GM21360 (cell line): ENCODE results near the gene WDR74.
"Not testable (repeated sequence)": the region's sequence is repeated elsewhere in the genome, so short reads cannot be mapped to it uniquely, and the experiment has no call there.

Experiments used
- ATAC-seq: cut with Tn5 transposase; IDR thresholded peaks from one replicate; pipeline ENCODE4 v1.9.1; 2021; ENCODE audit warnings: mild to moderate bottlenecking, moderate library complexity; ENCODE audit not compliant: unreplicated experiment

The WDR74 gene

DNA sequence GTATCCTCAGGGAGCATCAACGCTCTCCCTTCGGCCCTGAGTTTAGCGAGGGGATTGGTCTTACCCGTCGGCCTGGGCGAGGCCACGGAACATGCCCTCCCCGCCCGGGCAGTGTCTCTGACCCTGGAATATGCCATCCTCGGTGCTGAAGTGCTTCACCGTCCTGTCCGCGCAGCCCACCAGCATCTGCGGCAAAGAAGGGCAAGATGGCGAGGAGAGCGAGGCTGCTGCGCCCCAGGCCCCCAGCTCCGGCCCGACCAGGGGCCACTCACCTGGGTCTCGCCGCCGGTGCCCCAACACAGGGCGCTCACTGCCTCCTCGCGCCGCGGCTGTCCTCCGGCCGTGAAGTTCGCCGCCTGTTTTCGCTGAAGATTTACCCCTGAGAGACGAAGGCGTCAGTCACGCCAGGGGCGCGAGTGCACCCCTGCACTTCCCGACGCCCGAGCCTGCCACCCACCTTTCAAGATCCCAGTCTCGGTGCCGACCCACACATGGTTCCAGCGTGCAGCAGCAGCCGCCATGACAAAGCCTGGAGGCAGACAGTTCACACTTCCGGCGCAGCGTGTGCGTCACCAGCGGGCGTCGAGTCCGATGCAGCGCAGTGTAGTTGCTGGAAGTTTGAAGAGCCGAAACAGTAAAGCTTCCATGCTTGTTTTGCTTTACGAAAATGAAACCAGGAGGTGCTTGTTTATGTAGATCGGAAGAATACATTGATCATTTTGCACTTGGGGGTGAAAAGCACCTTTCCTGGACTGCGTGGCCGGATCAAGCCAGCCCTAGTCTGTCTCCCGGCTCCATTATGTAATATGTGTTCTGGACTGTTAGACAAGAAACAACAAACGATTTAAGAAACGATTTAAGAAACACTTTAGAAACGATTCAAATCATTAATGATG, at the start of gene WDR74:
WDR74 (minus strand) TSS at position 541 of the 896 bp plus-strand sequence; CDS start at position 521, 20 bp downstream.
- peak; percentile 50 for ATAC-seq

- no peak for ATAC-seq
Measured at GRCh38 chr11:62889126-62889483, 49.7 kb upstream of the WDR74 start.

- no peak for ATAC-seq
Measured at GRCh38 chr11:62888406-62888805, 49.0 kb upstream of the WDR74 start.

DNA sequence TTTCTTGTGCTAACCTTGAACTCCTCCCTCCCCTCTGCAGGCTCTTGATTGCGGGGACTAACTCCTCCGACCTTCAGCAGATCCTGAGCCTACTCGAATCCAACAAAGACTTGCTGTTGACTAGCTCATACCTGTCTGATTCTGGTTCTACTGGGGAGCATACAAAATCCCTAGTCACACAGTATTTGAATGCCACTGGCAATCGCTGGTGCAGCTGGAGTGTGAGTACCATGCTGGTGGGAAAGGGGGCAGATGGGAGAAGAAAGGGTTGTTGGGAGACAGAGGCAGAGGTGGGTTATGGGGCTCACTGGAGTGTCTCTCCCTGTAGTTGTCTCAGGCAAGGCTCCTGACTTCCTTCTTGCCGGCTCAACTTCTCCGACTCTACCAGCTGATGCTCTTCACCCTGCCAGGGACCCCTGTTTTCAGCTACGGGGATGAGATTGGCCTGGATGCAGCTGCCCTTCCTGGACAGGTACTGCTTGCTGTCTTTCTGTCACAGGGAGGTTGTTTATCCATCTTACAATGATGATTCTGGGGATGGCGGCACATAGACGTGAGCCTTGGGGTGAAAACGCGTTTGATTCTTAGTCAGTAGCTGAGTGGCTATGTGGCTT, 45.9 kb upstream of the WDR74 start:
- no peak for ATAC-seq

GRCh38 chr11:62883673-62884072, 44.3 kb upstream of the WDR74 start:
- ATAC-seq: no peak

DNA sequence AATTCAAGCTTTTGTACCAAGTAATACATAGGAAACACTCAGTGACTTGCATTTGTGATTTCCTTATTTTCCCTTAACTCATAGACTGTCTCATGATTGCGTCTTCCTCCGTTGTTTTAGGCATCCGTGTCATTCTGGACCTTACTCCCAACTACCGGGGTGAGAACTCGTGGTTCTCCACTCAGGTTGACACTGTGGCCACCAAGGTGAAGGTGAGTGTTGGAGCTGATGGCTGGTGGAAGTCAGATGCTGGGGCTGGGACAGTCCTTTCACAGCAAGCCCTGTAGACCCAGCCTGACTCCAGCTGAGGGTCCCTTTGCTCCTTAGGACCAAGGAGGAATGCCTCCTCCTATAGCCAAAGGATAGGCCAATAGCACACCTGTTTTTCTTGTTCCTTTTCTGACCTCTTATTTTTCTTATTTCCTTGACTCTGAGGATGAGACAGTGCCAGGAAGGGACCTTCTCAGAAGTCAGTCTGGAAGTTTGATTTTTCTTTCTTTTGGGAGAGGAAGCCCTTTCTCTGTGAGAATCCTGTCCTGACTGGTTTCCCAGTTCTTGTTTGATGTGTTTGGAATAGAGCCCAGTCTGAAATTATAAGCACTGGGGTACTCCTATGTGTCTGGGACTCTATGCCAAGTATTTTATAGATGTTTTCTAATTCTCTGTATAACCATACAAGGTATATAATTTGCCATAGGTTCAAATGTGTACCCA, 43.6 kb upstream of the WDR74 start:
- ATAC-seq: no peak

DNA sequence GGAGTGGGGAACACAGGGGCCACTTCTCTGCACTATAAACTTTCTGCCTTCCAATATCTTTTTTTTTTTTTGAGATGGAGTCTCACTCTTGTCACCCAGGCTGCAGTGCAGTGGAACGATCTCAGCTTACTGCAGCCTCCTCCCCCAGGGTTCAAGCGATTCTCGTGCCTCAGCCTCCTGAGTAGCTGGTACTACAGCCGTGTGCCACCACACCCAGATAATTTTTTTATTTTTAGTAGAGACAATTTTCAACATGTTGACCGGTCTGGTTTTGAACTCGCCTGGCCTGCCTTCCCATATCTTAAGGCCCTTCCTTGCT, 43.0 kb upstream of the WDR74 start:
- no peak for ATAC-seq

GRCh38 chr11:62881579-62882430, 42.4 kb upstream of the WDR74 start:
- peak; percentile 40 for ATAC-seq

DNA sequence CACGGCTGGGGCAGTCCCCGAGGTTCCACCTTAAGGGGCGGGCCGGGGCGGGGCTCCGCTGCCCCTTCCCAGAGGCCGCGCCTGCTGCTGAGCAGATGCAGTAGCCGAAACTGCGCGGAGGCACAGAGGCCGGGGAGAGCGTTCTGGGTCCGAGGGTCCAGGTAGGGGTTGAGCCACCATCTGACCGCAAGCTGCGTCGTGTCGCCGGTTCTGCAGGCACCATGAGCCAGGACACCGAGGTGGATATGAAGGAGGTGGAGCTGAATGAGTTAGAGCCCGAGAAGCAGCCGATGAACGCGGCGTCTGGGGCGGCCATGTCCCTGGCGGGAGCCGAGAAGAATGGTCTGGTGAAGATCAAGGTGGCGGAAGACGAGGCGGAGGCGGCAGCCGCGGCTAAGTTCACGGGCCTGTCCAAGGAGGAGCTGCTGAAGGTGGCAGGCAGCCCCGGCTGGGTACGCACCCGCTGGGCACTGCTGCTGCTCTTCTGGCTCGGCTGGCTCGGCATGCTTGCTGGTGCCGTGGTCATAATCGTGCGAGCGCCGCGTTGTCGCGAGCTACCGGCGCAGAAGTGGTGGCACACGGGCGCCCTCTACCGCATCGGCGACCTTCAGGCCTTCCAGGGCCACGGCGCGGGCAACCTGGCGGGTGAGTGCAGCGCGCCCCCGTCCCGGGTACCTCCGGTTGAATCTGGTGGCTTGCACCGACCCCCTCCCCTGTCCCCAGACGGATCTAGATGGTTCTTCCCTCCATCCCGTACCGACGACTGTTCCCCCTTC, 41.6 kb upstream of the WDR74 start, which contains the start of gene SLC3A2:
SLC3A2 (plus strand) TSS at position 94 of the 776 bp plus-strand sequence; CDS start at position 222, 128 bp downstream.
- ATAC-seq: peak; percentile 58

DNA sequence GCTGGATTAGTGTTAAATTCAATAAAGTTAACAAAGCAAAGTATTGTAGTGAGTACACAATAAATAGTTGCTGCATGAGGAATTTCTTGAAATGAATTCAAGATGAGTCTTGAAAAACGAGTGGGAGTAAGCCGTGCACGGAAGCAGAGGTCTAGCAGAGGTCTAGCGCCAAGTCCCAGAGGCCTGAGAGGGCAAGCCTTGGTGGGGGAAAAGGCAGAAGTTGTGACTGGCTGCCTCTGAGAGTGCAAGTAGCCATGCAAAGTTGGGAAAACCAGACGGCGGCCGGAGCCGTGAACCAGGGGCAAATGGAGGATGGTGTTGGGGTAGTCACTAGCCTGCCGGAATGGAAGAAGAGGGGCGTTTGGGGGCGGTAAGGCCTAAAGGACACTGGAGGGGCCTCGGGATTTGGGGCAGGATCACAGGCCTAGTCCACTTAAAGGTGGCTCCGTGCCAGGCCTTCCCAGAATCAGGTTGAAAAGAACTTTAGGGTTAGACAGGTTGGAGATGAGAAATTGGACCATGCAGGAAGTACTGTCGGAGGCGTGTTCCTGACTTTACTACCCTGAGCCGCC, 40.9 kb upstream of the WDR74 start:
- peak; percentile 6 for ATAC-seq

DNA sequence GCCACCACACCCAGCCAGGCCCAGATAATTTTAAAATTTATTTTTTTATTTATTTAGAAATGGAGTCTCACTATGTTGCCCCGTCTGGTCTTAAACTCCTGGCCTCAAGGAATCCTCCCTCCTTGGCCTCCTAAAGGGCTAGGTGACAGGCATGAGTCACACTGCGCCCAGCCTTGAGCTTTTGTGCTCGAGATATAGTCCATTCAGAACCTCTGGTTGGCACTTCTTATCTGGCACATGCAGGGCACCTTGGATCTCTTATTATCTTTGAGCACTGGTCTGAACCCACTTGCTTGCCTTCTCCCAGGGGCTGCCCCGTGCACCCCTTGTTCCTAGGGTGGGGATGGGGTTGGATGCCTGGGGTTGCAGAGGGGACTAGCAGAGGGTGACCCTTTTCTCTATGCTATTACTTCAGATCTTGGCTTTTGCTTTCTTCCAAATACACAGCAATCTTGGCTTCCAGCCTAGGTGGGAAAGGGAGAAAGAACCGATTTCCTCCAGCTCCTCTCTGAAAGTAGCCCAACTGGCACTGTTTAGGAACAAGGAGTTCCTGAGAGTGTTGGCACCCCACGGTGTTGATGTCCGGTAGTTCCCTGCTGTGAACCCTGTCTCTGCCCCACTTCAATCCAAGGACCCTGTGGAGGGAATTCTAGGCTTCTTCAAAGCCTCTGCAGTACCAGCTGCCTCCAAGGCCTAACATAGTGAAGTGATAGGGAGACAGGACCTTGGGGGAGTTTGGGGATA, 40.0 kb upstream of the WDR74 start:
- ATAC-seq: no peak

- ATAC-seq: no peak
Measured at GRCh38 chr11:62876712-62877111, 37.3 kb upstream of the WDR74 start.

DNA sequence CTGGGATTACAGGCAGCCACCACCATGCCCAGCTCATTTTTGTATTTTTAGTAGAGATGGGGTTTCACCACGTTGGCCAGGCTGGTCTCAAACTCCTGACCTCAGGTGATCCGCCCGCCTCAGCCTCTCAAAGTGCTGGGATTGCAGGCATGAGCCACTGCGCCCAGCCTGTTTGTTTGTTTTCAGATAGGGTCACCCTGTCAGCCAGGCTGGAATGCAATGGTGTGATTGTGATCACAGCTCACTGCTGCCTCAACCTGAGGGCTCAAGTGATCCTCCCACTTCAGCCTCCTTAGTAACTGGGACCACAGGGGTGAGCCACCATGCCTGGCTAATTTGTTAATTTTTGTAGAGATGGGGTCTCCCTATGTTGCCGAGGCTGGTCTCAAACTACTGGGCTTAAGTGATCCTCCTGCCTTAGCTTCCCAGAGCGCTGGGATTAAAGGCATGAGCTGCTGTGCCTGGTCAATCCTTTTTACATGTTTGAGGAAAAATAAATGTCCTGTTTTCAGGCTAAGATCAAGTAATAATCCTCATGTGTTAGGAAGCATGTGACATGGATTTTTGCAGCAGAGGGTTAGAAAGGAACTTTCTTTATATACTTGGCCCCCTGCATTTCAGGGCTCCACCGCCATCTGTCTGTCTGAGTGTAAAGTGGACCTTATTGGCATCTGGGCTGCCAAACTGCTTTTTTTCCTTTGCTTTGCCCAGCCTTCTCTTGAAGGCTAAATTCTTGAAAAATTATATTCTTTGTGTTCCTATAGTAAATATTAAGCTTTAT, 36.5 kb upstream of the WDR74 start:
- no peak for ATAC-seq

DNA sequence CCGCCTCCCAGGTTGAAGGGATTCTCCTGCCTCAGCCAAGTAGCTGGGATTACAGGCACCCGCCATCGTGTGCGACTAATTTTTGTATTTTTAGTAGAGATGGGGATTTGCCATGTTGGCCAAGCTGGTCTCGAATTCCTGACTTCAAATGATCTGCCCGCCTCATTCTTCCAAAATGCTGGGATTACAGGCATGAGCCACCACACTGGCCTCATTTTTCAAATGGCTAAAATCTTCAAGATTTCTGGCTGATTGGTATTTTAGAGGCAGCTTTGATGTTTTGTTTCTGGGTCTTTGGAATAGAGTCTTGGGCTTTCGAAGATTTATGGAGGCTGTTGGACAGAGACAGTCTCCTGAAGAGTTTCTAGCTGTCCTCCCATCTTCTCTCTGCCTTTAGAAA, 35.5 kb upstream of the WDR74 start:
- ATAC-seq: no peak

- no peak for ATAC-seq
Measured at GRCh38 chr11:62865635-62866034, 26.2 kb upstream of the WDR74 start.

GRCh38 chr11:62863687-62864335, 24.4 kb upstream of the WDR74 start:
- no peak for ATAC-seq

DNA sequence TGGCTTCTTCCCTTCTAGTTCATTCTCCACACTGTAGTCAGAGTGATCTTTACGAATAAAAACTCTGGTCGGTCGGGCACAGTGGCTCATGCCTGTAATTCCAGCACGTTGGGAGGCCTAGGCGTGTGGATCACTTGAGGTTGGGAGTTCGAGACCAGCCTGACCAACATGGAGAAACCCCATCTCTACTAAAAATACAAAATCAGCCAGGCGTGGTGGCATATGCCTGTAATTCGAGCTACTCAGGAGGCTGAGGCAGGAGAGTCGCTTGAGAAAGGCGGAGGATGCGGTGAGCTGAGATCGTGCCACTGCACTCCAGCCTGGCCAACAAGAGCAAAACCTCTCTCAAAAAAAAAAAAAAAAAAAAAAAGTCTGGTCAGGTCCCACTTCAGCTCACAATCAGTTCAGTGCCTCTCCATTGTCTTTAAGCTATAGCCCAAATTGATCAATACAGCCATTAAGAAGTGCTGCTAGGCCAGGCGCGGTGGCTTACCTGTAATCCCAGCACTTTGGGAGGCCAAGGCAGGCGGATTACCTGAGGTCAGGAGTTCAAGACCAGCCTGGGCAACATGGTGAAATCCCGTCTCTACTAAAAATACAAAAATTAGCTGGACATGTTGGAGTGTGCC, 22.3 kb upstream of the WDR74 start:
- ATAC-seq: not testable (repeated sequence)
